GM12878 (cell line): ENCODE results near the gene ARMC2.

Experiments used
- BCL11A ChIP-seq: IDR thresholded peaks from 2 replicates; pipeline ENCODE4 v1.6.1; 2011; ENCODE audit warnings: low read depth, low read length
- CTCF ChIP-seq, 3 experiments: IDR thresholded peaks in 2 of 3; conservative IDR thresholded peaks in 1 of 3; 2 replicates each; pipeline ENCODE4 v1.5.1; 2011; ENCODE audit warnings: low read depth in 3 of 3, low read length in 3 of 3, mild to moderate bottlenecking in 3 of 3, control low read depth in 2 of 3, moderate library complexity in 2 of 3, inconsistent platforms in 1 of 3, mixed read lengths in 1 of 3; ENCODE audit not compliant: control insufficient read depth in 2 of 3, insufficient read depth in 1 of 3; ENCODE audit errors: extremely low read depth in 1 of 3
- MAX ChIP-seq: IDR thresholded peaks from 2 replicates; pipeline ENCODE4 v1.6.1; 2012; ENCODE audit warnings: low read depth, low read length, improper control_type of control experiment
- POLR2A ChIP-seq: IDR thresholded peaks from 2 replicates; pipeline ENCODE4 v1.6.1; 2011; ENCODE audit warnings: low read depth, mild to moderate bottlenecking, low read length
- RCOR1 ChIP-seq: conservative IDR thresholded peaks from 2 replicates; pipeline ENCODE4 v1.6.1; 2012; ENCODE audit warnings: low read depth, low read length, improper control_type of control experiment
- SREBF1 ChIP-seq: IDR thresholded peaks from 2 replicates; pipeline ENCODE4 v1.6.1; 2012; ENCODE audit warnings: mild to moderate bottlenecking, low read length
- USF1 ChIP-seq: IDR thresholded peaks from 2 replicates; pipeline ENCODE4 v1.6.1; 2011; ENCODE audit warnings: borderline replicate concordance, low read depth, mild to moderate bottlenecking, moderate library complexity, mixed read lengths, low read length; ENCODE audit not compliant: insufficient read depth; ENCODE audit errors: extremely low read length
- USF2 ChIP-seq: IDR thresholded peaks from 2 replicates; pipeline ENCODE4 v1.6.1; 2011; ENCODE audit warnings: low read depth, low read length, improper control_type of control experiment, borderline replicate concordance
- ZBTB33 ChIP-seq: fragments of 450-650 bp; IDR thresholded peaks from 2 replicates; pipeline ENCODE4 v1.6.1; 2017; ENCODE audit warnings: mild to moderate bottlenecking

- no peak for TF ChIP-seq USF2
- no peak for TF ChIP-seq ZBTB33
- no peak for TF ChIP-seq CTCF (IDR thresholded peaks at IDR 0.05 in 2 of 3, conservative IDR thresholded peaks at IDR 0.05 in 1 of 3; ENCODE audit: control insufficient read depth in 2 of 3, extremely low read depth in 1 of 3, insufficient read depth in 1 of 3, low read depth in 3 of 3, low read length in 3 of 3)
- TF ChIP-seq POLR2A: no peak
- TF ChIP-seq SREBF1: no peak
- no peak for TF ChIP-seq USF1
- no peak for TF ChIP-seq MAX
- no peak for TF ChIP-seq RCOR1
- no peak for TF ChIP-seq BCL11A
Observed at GRCh38 chr6:109009962-109010704, 161.9 kb downstream of the ARMC2 start.
